Naive thymus-derived CD4-positive, alpha-beta T cell (primary cell): ENCODE data around the gene SIK3. TPM values are rescaled to one million over a fixed set of nuclear protein-coding genes. Genes with fewer than 3 reads are reported as not detected.

Experiments
- ATAC-seq: fragments of 150-1000 bp; cut with Tn5 transposase; 2 replicates; pipeline ENCODE4 v1.10.0; 2021; ENCODE audit warnings: mild to moderate bottlenecking, moderate library complexity
- CTCF ChIA-PET: fragments of 350-600 bp; sonication (Branson Sonifier 250); formaldehyde crosslinking; loops from one replicate; lab custom pipeline; 2021; ENCODE audit warnings: antibody characterized with exemption; lab: Charles Lee
- POLR2A ChIA-PET: fragments of 350-600 bp; sonication (Branson Sonifier 250); formaldehyde crosslinking; loops from one replicate; lab custom pipeline; 2021; ENCODE audit warnings: antibody characterized with exemption, inconsistent platforms; lab: Charles Lee
- DNase-seq, 9 donors: peaks; one replicate each; pipeline versions ENCODE4 v3.0.0 to v3.0.0-alpha.2; 2020 to 2022; ENCODE audit warnings: mixed read lengths in 1 of 9
- H3K27ac ChIP-seq: one replicate; pipeline ENCODE4 v1.7.0; 2013; ENCODE audit warnings: mild to moderate bottlenecking, low read depth, low read length, moderate library complexity
- H3K27me3 ChIP-seq, 2 donors: one replicate each; pipeline ENCODE4 v1.7.0; 2013; ENCODE audit warnings: low read length in 2 of 2, mild to moderate bottlenecking in 2 of 2, moderate library complexity in 2 of 2; ENCODE audit not compliant: control insufficient read depth in 2 of 2, insufficient read depth in 2 of 2
- H3K36me3 ChIP-seq, 3 experiments: 1 replicate in 2 of 3; 2 replicates in 1 of 3; pipeline ENCODE4 v1.7.0; 2013; ENCODE audit warnings: low read length in 3 of 3, mild to moderate bottlenecking in 3 of 3, moderate library complexity in 1 of 3; ENCODE audit not compliant: insufficient read depth in 3 of 3, control insufficient read depth in 2 of 3
- H3K4me1 ChIP-seq, 2 donors: one replicate each; pipeline ENCODE4 v1.7.0; 2013; ENCODE audit warnings: low read length in 2 of 2, mild to moderate bottlenecking in 2 of 2, moderate library complexity in 1 of 2; ENCODE audit not compliant: control insufficient read depth in 2 of 2, insufficient read depth in 2 of 2
- H3K4me3 ChIP-seq: 2 replicates; pipeline ENCODE4 v1.7.0; 2013; ENCODE audit warnings: mild to moderate bottlenecking, low read length
- H3K9me3 ChIP-seq, 3 experiments: 1 replicate in 2 of 3; 2 replicates in 1 of 3; pipeline ENCODE4 v1.7.0; 2013; ENCODE audit warnings: low read length in 3 of 3; ENCODE audit not compliant: control insufficient read depth in 2 of 3
- H3K27ac Mint-ChIP-seq, 9 donors: one replicate each; pipeline ENCODE4 v1.8.0; 2020 to 2022; ENCODE audit warnings: mixed read lengths in 9 of 9, mild to moderate bottlenecking in 8 of 9, moderate library complexity in 5 of 9, inconsistent platforms in 2 of 9
- H3K27me3 Mint-ChIP-seq, 5 donors: one replicate each; pipeline ENCODE4 v1.8.0; 2021 to 2022; ENCODE audit warnings: mixed read lengths in 5 of 5, mild to moderate bottlenecking in 1 of 5
- H3K36me3 Mint-ChIP-seq, 5 donors: one replicate each; pipeline ENCODE4 v1.8.0; 2020 to 2022; ENCODE audit warnings: mixed read lengths in 5 of 5, mild to moderate bottlenecking in 3 of 5, inconsistent platforms in 1 of 5
- H3K4me1 Mint-ChIP-seq, 7 donors: one replicate each; pipeline ENCODE4 v1.8.0; 2020 to 2022; ENCODE audit warnings: mixed read lengths in 7 of 7, mild to moderate bottlenecking in 3 of 7, inconsistent platforms in 1 of 7
- H3K4me3 Mint-ChIP-seq, 10 donors: one replicate each; pipeline ENCODE4 v1.8.0; 2020 to 2022; ENCODE audit warnings: mild to moderate bottlenecking in 10 of 10, mixed read lengths in 10 of 10, moderate library complexity in 6 of 10, inconsistent platforms in 2 of 10
- H3K9me3 Mint-ChIP-seq, 11 donors: one replicate each; pipeline ENCODE4 v1.8.0; 2020 to 2022; ENCODE audit warnings: mixed read lengths in 11 of 11, mild to moderate bottlenecking in 4 of 11, inconsistent platforms in 1 of 11, moderate library complexity in 1 of 11
- intact Hi-C, 2 donors: fragments of 100-400 bp; cut with micrococcal nuclease; formaldehyde crosslinking; loops; one replicate each; pipeline ENCODE4 v1.15.1; 2023
- polyA plus RNA-seq, 2 donors: library from polyadenylated mRNA; unstranded; fragments of 300-500 nt; fragmentation: Illumina TruSeq; gene quantifications; one replicate each; pipeline ENCODE4 v1.2.3, GENCODE V29; 2021
- total RNA-seq, 6 experiments: library from RNA in 5 of 6; stranded (reverse) in 5 of 6; gene quantifications; 1 replicate in 5 of 6; 2 replicates in 1 of 6; pipeline ENCODE4 v1.2.3 and lab custom pipeline; 2021 to 2026

Gene SIK3
- total and polyA plus RNA-seq, 7 experiments from 2014 or later: 13.3 to 85.2 (median 64.4) TPM

DNA sequence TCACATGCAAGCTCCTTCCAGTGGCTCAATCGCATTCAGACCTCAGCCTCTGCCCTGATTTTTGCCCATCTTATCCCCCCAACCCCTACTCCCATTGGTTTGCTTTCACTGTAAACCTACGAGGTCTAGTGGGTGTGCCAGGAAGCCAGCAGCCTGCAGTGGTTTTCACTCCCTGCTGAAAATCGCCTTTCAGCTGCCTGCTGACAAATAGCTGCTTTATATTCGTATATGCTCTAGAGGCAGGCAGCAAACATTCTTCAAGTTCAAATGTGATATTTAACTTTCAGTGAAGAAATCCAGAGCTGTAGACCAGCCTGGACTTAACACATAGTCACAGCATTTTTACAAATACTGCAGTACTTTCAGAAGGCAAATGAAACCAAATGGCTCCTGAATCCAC is 168.1 kb downstream of the SIK3 start:
- Mint-ChIP-seq H3K27me3 (no peaks in the 10 kb centered on the region), H3K4me3 (peak overlapping the region; percentile 71 to 92 (median 83)), H3K9me3 (peaks cover 0 to 10% (median 0%) of the 10 kb centered on the region in 11 donors), H3K27ac (peak overlapping the region; percentile 89 to 98 (median 96)), H3K36me3 (peaks cover under 1 to 21% (median 12%) of the 10 kb centered on the region in 5 donors), H3K4me1 (peaks cover 52 to 91% (median 84%) of the 10 kb centered on the region in 7 donors)
- intact Hi-C loops: loop anchor here (2.0 to 10.0 kb wide), 7 partner anchors 45 to 249 kb away; partner anchors contain the start of genes BUD13 (in 1 of the 2), SIDT2 (in 1 of the 2) and ZPR1 (in 1 of the 2)
- Histone ChIP-seq H3K4me3 (peak overlapping the region; percentile 41), H3K36me3 (no peaks in the 10 kb centered on the region), H3K9me3 (no peaks in the 10 kb centered on the region), H3K4me1 (peaks cover 72 to 81% of the 10 kb centered on the region in 2 donors), H3K27ac (peak overlapping the region; percentile 81), H3K27me3 (no peaks in the 10 kb centered on the region)
- peak; percentile 52 for ATAC-seq
- ChIA-PET CTCF (interaction anchor here (0.9 to 2.0 kb wide), 4 partner anchors 11 to 176 kb away, joined by 3 to 5 read pairs (median 4); no protein-coding TSS in a partner anchor), POLR2A (interaction anchor here (0.6 to 4.5 kb wide), 9 partner anchors 12 to 300 kb away, joined by 3 to 40 read pairs (median 3); partner anchors contain the start of gene SIK3)
- DNase-seq: peak in 8 of 9 donors; percentile 28 to 57 (median 42)

DNA sequence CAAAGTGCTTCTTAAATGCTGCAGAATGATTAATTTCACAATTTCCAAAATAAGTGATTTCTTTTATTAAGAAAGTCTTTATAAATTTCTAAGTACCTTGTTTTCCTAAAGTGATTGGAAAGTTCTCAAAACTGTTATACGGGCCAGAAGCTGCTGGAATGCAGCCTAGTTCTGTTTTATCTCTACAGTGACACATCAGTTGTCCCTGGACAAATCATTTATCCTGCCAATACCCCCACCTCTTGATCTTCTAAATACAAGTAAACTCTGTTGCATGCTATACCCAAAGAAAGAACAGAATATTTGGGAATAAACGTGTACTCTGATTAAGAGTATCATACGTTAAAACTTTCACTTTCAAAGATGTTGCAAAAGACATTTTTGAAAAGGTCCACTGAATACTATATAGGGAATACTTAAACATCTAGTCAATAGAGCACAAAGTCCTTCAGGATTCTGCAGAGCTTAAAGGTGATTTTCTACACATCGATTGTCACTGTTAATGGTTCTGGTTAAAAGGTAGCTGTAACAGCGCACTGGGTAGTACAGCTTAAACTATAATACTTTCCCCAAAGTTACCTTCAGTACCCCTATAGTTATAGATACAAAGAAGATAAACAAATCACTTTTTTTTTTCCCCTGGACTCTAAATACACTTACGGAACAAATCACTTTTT is 168.7 kb downstream of the SIK3 start:
- peak in 1 of 9 donors; percentile 8 for DNase-seq
- intact Hi-C loops: loop anchor here (2.0 to 10.0 kb wide), 11 partner anchors 37 to 301 kb away; partner anchors contain the start of genes BUD13 (in 1 of the 2), SIDT2 (in 1 of the 2) and ZPR1 (in 1 of the 2)
- Mint-ChIP-seq H3K36me3 (peaks cover 7 to 26% (median 18%) of the 10 kb centered on the region in 5 donors), H3K4me3 (peak overlapping the region; percentile 71 to 92 (median 83)), H3K9me3 (peaks cover 0 to 10% (median 0%) of the 10 kb centered on the region in 11 donors), H3K27ac (peak overlapping the region; percentile 89 to 98 (median 96)), H3K27me3 (no peaks in the 10 kb centered on the region), H3K4me1 (peaks cover 58 to 97% (median 91%) of the 10 kb centered on the region in 7 donors)
- H3K9me3 ChIP-seq: no peaks in the 10 kb centered on the region
- peaks cover 78 to 87% of the 10 kb centered on the region in 2 donors for H3K4me1 ChIP-seq
- H3K4me3 ChIP-seq: peak overlapping the region; percentile 41
- POLR2A ChIA-PET: interaction anchor here (0.6 to 4.5 kb wide), 11 partner anchors 11 to 301 kb away, joined by 3 to 40 read pairs (median 3); partner anchors contain the start of genes SIDT2 and SIK3
- no peaks in the 10 kb centered on the region for H3K27me3 ChIP-seq
- H3K27ac ChIP-seq: peak overlapping the region; percentile 81
- no peaks in the 10 kb centered on the region for H3K36me3 ChIP-seq
- ATAC-seq: no peak
- CTCF ChIA-PET: interaction anchor here (0.6 to 2.0 kb wide), 7 partner anchors 10 to 177 kb away, joined by 3 to 5 read pairs (median 4); no protein-coding TSS in a partner anchor

DNA sequence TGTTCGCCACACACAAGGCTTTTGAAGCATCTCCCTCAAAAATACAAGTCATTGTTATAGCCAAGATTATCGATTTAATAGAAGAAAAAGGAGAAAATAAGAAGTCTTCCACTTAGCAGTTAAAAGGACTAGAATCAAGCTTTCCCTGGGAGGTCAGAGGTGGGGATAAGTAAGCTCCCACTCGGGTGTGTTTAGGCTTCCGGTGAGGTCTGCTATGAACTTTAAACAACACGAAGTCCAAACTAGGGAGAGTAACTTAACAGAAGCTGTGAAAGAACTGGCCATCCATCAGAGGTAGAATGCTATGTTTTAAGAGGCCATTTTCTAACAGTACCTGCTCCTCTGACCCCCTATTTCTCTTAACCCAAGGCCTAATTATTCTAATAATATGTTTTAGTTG is 169.4 kb downstream of the SIK3 start:
- no peak overlapping the region for H3K4me3 ChIP-seq

DNA sequence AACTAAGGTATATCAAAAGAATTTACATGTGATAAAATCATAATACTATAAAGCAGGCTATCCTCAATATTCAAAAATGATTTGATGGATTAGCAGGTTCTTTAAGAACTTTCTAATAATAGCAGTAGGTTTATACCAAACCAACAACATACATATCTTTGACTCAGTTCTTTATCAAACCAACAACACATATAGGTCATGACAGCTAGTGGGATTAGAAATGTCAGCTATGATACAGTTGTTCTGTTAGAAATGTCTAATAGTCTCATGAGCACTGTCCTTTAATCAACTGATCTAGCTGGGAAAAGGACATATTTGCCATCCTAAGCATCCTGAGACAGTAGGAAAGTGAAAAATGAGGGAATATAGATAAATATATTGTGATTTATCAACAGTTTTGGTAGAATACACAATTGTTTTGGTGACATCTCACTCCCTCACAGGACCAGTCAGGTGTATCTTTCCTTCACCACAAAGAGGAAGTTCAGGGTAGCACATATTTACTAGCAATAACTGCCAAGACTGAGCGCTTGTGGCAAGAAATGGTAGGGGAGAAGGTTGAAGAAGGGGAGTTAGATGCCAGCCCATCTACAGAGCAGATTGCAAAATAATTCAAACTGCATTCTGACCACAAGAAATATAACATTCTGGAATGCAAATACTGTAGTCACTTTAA is 170.0 kb downstream of the SIK3 start:
- CTCF ChIA-PET: interaction anchor here (0.7 to 1.2 kb wide), 2 partner anchors 167 to 175 kb away, joined by 3 to 7 read pairs; no protein-coding TSS in a partner anchor
- peak; percentile 63 for ATAC-seq
- Histone ChIP-seq H3K9me3 (no peaks in the 10 kb centered on the region), H3K27me3 (no peaks in the 10 kb centered on the region), H3K36me3 (no peaks in the 10 kb centered on the region), H3K4me1 (peaks cover 81 to 86% of the 10 kb centered on the region in 2 donors), H3K4me3 (no peak overlapping the region), H3K27ac (peak overlapping the region; percentile 81)
- Mint-ChIP-seq H3K9me3 (peaks cover 0 to 1% (median 0%) of the 10 kb centered on the region in 11 donors), H3K27me3 (no peaks in the 10 kb centered on the region), H3K36me3 (peaks cover 0 to 19% (median 12%) of the 10 kb centered on the region in 5 donors), H3K27ac (peak overlapping the region; percentile 64 to 98 (median 94)), H3K4me3 (peak overlapping the region in 9 of 10 donors; percentile 63 to 92 (median 76)), H3K4me1 (peaks cover 59 to 97% (median 88%) of the 10 kb centered on the region in 7 donors)
- DNase-seq: peak in 7 of 9 donors; percentile 31 to 59 (median 47)
- intact Hi-C loops: loop anchor here (2.0 to 5.0 kb wide), 4 partner anchors 36 to 303 kb away; no protein-coding TSS in a partner anchor
- POLR2A ChIA-PET: interaction anchor here (1.9 to 4.5 kb wide), 3 partner anchors 75 to 251 kb away, joined by 5 to 40 read pairs (median 7); partner anchors contain the start of genes SIDT2 and SIK3

More for the DNA sequence above, 169.4 kb downstream of the SIK3 start:
- intact Hi-C loops: loop anchor here (2.0 to 5.0 kb wide), 4 partner anchors 37 to 302 kb away; no protein-coding TSS in a partner anchor
- H3K36me3 Mint-ChIP-seq: peaks cover 4 to 22% (median 12%) of the 10 kb centered on the region in 5 donors
- Histone ChIP-seq H3K4me1 (peaks cover 81 to 90% of the 10 kb centered on the region in 2 donors), H3K27me3 (no peaks in the 10 kb centered on the region), H3K27ac (peak overlapping the region; percentile 81), H3K36me3 (no peaks in the 10 kb centered on the region), H3K9me3 (no peaks in the 10 kb centered on the region)
- ChIA-PET CTCF (interaction anchor here (0.6 to 1.2 kb wide), 5 partner anchors 29 to 174 kb away, joined by 3 to 7 read pairs (median 4); no protein-coding TSS in a partner anchor), POLR2A (interaction anchor here (0.8 to 4.5 kb wide), 6 partner anchors 30 to 250 kb away, joined by 3 to 40 read pairs (median 4); partner anchors contain the start of genes SIDT2 and SIK3)
- peak overlapping the region; percentile 6 to 92 (median 70) for H3K4me3 Mint-ChIP-seq
- H3K27me3 Mint-ChIP-seq: no peaks in the 10 kb centered on the region
- H3K9me3 Mint-ChIP-seq: peaks cover 0 to 5% (median 0%) of the 10 kb centered on the region in 11 donors
- DNase-seq: no peak
- H3K27ac Mint-ChIP-seq: peak overlapping the region; percentile 83 to 98 (median 94)
- no peak for ATAC-seq
- H3K4me1 Mint-ChIP-seq: peaks cover 60 to 97% (median 89%) of the 10 kb centered on the region in 7 donors

DNA sequence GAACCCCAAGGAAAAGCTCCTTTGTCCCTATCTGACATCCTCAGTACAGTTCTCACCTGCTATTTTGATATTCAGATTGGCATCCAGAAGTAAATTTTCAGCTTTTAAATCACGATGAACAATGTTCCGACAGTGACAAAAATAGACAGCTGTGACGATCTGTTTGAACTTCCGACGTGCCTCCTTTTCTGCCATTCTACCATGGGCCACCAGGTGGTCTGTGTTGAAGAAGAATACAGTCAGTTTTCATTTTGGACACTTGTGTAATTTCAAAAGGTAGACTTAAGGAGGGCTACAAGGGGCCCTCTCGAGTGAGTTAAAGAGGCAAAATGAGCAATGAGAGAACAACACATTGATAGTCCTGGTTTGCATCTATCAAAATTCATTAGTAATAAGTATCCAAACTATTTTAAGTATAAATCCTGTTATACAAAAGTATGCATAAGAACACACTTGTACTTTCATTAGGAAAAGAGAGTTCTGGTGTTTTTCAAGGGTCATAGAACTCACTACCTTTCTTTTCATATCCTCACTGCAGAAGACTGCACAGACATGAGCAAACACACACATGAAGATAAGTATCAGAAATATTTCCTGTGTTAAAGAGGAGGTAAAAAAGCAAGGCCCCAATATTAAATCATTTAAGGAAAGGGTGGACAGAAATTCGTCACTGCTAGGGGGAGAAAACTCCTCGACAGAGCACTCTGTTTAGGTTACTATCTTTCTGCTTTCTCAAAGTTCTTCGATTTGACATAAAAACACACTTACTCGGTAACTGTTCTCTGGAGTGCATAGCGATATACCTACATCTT is 170.9 kb downstream of the SIK3 start:
- peak overlapping the region; percentile 56 to 85 (median 72) for H3K4me3 Mint-ChIP-seq
- H3K27me3 Mint-ChIP-seq: no peaks in the 10 kb centered on the region
- intact Hi-C loops: loop anchor here (1.0 to 5.0 kb wide), 6 partner anchors 27 to 179 kb away; no protein-coding TSS in a partner anchor
- peaks cover 76 to 80% of the 10 kb centered on the region in 2 donors for H3K4me1 ChIP-seq
- H3K36me3 Mint-ChIP-seq: peaks cover 0 to 21% (median 12%) of the 10 kb centered on the region in 5 donors
- H3K27ac Mint-ChIP-seq: peak overlapping the region; percentile 64 to 98 (median 94)
- no peaks in the 10 kb centered on the region for H3K27me3 ChIP-seq
- H3K36me3 ChIP-seq: no peaks in the 10 kb centered on the region
- H3K27ac ChIP-seq: peak overlapping the region; percentile 81
- POLR2A ChIA-PET: interaction anchor here (0.6 to 4.5 kb wide), 2 partner anchors 9 to 170 kb away, joined by 3 to 40 read pairs; partner anchors contain the start of gene SIK3
- peaks cover 53 to 90% (median 83%) of the 10 kb centered on the region in 7 donors for H3K4me1 Mint-ChIP-seq
- DNase-seq (peak in 7 of 9 donors; percentile 49 to 75 (median 65)), ATAC-seq (peak; percentile 52)
- CTCF ChIA-PET: interaction anchor here (0.6 to 1.5 kb wide), 11 partner anchors 8 to 167 kb away, joined by 3 to 7 read pairs (median 4); no protein-coding TSS in a partner anchor
- peak overlapping the region; percentile 18 for H3K4me3 ChIP-seq
- no peaks in the 10 kb centered on the region for H3K9me3 ChIP-seq
- H3K9me3 Mint-ChIP-seq: peaks cover 0 to 1% (median 0%) of the 10 kb centered on the region in 11 donors
